Stimulated activated naive CD4-positive, alpha-beta T cell (primary cell): ENCODE results near the gene DCT.
"Not testable (repeated sequence)": the region's sequence is repeated elsewhere in the genome, so short reads cannot be mapped to it uniquely, and the experiment has no call there.

Source experiments
- DNase-seq, 6 experiments: peaks; one replicate each; lab custom pipeline; 2025; lab: John Stamatoyannopoulos, UW

DCT gene

GRCh38 chr13:94479616-94480015, at the start of gene DCT:
Gene DCT (minus strand): TSS chr13:94479682. CDS start chr13:94479255, 427 bp downstream.
- DNase-seq, result no peak

GRCh38 chr13:94526956-94527355, 47.5 kb upstream of the DCT start:
- not testable (repeated sequence) for DNase-seq

- DNase-seq, result no peak
Measured at GRCh38 chr13:94525781-94526180, 46.3 kb upstream of the DCT start.

- no peak for DNase-seq
Measured at GRCh38 chr13:94524407-94524806, 44.9 kb upstream of the DCT start.

GRCh38 chr13:94520001-94520400, 40.5 kb upstream of the DCT start:
- no peak for DNase-seq

GRCh38 chr13:94516456-94516855, 37.0 kb upstream of the DCT start:
- no peak for DNase-seq

- no peak for DNase-seq
Measured at GRCh38 chr13:94515911-94516310, 36.4 kb upstream of the DCT start.

- no peak for DNase-seq
Measured at GRCh38 chr13:94515374-94515773, 35.9 kb upstream of the DCT start.

GRCh38 chr13:94513026-94513425, 33.5 kb upstream of the DCT start:
- no peak for DNase-seq

- DNase-seq, result no peak
Measured at GRCh38 chr13:94505730-94506129, 26.2 kb upstream of the DCT start.

GRCh38 chr13:94503851-94504250, 24.4 kb upstream of the DCT start:
- DNase-seq, result no peak

GRCh38 chr13:94498831-94499230, 19.3 kb upstream of the DCT start:
- not testable (repeated sequence) for DNase-seq

GRCh38 chr13:94495806-94496205, 16.3 kb upstream of the DCT start:
- DNase-seq, result no peak

- no peak for DNase-seq
Measured at GRCh38 chr13:94494026-94494425, 14.5 kb upstream of the DCT start.

- DNase-seq, result no peak
Measured at GRCh38 chr13:94487043-94487442, 7.6 kb upstream of the DCT start.

- DNase-seq, result no peak
Measured at GRCh38 chr13:94483970-94484369, 4.5 kb upstream of the DCT start.

- DNase-seq, result no peak
Measured at GRCh38 chr13:94481941-94482340, 2.5 kb upstream of the DCT start.

GRCh38 chr13:94480672-94481145, 1.2 kb upstream of the DCT start:
- DNase-seq, result no peak

GRCh38 chr13:94478913-94479312, 569 bp downstream of the DCT start:
- no peak for DNase-seq

- DNase-seq, result no peak
Measured at GRCh38 chr13:94470126-94470525, 9.4 kb downstream of the DCT start.

- DNase-seq, result no peak
Measured at GRCh38 chr13:94464771-94465170, 14.7 kb downstream of the DCT start.

- no peak for DNase-seq
Measured at GRCh38 chr13:94462670-94463069, 16.8 kb downstream of the DCT start.

GRCh38 chr13:94459116-94459515, 20.4 kb downstream of the DCT start:
- no peak for DNase-seq

GRCh38 chr13:94455414-94455813, 24.1 kb downstream of the DCT start:
- no peak for DNase-seq

- DNase-seq, result no peak
Measured at GRCh38 chr13:94454906-94455305, 24.6 kb downstream of the DCT start.
